GM21447 (cell line): Measurements from ENCODE around the gene CSMD2.

Source experiments
- ATAC-seq: cut with Tn5 transposase; IDR thresholded peaks from one replicate; pipeline ENCODE4 v1.9.1; 2021; ENCODE audit not compliant: unreplicated experiment

Gene CSMD2

DNA sequence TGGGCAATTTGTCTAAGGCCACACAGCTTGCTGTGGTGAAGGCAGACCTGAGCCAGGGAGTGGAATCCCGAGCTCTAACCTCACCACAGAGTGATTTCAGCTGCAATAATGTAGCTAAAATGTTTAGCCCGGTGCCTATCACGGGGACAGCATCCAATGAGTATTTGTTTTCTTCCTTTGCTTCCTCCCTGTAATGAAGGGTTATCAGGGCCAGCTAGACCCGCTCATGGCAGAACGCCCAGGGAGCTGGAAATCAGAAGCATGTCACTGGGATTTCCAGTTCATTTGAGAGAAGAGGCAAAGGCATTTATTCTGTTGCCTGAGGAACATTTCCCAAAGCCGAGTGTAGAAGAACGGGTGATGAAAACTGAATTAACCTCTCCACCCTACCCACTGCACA lies 509.5 kb downstream of the CSMD2 start:
- ATAC-seq: no peak

DNA sequence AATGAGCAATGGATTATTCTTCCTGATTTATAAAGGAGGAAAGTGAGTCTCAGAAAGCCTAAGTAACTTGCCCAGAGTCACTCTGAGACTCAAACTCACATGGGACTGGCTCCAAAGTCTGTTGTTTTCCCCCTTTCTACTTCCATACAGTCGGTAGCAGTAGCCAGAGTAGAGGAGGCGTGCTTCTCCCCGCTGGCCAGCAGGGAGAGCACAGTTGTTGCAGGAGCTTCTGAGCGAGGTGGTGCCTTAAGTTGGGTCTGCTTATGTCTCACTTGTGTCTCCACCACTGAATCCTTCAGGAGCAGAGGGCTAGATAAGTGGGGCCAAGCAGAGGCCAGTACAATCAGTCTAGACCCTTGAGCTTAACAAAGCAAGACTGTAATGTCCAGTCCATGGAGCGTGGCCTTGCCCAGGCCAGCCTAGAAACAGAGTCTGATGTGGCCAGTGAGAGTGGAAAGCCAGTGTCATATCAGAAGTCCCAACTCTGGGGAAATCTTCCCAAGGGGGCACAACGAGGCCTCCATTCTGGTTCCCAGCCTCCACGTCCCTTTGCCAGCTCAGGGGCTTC lies 510.7 kb downstream of the CSMD2 start:
- ATAC-seq: no peak

DNA sequence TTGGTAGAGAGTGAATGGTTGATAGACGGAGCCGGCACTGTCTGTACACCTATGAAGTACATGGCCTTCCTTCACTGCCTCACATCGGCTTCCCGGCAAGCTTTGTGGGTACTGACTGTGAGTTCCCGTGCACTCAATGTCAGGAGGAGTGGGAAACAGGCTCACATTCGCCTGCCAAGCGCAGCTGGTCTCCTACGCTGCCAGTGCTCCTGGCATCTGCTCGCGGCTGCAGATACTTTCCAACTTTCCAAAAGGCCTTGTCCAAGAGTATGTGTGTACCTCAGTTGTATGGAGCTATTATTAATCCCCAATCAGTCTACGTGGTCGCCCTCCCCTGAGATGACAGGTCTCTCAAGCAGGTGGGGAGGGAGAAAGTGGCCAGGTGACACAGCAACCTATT lies 511.8 kb downstream of the CSMD2 start:
- ATAC-seq: no peak

DNA sequence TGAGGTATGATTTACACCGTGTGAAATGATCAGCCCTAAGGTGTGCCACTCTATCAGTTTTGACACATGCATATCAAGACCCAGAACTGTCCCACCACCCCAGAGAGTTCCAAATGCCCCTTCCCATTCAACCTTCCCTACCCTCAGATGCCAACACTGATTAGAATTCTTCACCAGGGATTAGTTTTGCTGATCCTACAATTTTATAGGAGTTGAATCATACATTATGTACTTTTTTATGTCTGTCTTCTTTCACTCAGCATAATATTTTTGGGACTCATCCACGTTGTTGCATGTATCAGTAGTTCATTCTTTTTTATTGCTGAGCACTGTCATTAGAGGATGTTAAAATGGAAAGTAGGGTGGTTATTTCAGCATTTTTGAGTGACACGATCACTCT lies 514.3 kb downstream of the CSMD2 start:
- no peak for ATAC-seq

DNA sequence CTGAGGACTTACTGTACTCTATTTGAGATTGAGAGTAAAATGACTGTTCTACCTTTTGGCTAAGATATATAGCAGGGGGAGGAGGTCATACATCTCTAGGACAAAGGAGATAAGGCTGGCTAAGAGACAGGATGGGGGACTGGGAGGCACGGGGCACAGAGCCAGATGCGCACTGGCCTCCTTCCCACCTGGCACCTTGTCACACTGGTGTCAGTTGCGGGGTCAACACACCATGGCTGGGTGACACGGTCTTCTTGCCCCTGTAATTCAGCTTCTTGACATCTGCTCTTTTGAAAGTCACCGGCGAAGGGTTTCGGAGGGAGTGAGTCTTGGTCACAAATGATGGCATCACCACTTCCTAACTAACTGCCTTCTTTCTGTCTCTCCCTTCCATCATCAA lies 515.3 kb downstream of the CSMD2 start:
- no peak for ATAC-seq

DNA sequence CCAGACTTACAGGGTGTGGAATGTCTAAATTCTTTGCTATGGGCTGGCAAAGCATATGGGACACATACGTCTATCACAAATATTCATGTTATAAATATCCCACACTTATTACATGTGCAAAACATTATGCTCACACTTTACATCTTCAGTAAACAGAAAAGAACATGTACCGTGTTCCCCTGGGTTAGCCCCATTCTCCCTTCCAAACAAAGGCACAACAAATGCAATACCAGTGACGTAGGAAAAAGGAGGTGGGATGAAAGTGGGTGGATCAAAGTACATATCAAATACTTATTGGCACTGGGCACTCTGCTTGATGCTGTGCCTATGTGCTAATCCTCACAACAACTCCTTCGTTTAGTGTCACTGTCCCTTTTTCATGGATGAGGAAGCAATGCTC lies 521.8 kb downstream of the CSMD2 start:
- no peak for ATAC-seq

DNA sequence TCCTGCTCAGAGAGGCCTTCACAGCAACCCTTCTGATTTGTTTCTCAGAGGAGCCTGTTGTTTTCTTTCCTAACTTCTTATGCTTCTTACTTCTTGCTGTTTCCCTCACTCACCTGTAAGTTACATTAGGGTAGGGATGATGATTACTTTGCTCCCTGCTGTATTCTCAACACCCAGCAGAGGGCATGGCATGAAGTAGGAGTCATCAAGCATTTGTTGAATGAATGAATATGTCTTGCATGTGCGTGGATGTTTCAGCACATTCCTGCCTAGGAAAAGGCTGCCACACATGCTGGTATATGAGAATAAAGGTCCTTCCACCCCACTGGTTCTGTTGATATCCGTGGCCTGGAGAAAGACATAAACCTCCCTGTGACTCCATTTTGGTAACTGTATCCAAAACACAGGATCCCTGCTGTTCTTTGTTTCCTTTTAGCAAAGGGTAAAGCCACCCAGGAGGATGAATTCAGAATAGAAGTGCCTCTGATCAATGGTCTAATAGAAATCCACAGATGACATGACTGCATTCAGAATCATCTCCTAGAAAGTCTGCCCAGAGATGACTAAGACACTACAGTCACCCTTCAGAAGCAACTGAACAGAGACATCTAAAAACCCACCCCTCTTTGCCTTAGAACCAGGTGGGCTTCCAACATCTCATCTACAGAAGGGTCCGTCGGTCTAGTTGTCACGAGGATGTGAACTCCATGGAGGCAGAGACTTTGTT lies 523.8 kb downstream of the CSMD2 start:
- ATAC-seq: no peak

DNA sequence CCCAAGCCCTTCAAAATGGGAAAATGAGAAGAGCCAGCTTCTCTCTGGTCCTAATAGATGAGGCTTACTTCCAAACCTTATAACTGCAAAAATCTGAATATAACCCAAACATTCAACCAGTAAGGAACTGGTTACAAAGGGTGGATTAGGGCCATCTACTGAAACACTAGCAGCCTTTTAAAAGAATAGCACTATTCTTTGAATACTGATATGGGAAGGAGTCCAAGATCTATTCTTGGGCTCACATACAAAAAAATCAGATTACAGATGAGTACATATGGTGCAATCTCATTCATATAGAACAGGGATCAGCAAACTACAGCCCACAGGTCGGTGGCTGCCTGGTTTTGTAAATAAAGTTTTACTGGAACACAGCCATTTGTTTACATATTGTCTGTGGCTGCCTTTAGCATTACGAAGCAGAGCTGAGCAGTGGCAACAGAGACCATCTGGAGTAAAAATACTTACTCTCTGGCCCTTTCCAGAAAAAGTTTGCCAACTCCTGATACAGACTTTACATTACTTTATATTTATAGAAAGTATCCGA lies 524.8 kb downstream of the CSMD2 start:
- no peak for ATAC-seq

DNA sequence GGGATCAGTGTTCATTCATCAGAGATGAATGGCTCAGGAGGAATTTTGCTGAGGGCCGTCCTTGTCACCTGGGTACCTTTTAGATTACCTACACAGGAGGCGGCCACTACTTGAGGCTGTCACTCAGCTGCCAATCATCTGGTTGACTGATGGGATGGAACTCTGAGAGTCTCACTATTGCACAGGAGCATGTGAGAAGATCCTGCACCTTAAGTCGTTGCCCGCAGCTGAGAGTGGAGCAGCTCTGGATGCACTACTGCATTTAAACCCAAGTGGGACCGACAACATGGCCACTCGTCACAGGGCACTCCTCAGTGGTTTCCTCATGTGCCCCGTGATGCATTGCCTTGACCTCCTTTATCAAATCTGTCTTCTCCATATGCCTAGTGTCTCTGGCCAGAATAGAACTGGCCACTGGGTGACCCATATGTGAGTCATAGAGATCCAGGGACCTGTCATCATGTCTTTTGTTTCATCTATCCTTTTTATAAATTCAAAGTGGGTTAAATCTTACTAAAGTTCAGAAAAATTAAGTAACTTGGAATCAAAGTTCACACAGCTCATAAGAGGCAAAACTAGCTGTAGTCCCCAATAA lies 527.1 kb downstream of the CSMD2 start:
- ATAC-seq: no peak

DNA sequence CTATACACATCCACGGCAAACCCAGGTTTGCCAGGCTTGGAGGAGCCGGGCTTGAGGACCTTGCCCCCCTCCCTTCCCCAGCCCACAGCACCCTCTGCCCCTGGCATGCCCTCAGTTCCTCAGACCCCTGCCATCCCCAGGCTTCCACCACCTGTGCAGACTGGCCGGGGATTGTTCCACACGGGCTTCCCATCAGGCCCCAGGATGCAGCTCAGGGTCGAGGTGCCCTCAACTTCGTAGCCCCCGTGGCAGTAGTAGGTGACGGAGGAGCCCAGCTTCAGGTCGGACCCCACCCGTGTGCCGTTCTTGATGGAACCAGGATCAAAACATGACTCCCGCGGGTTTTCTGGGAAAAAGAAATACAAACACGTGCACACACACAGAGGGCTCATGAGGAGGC lies 528.8 kb downstream of the CSMD2 start:
- ATAC-seq: no peak

DNA sequence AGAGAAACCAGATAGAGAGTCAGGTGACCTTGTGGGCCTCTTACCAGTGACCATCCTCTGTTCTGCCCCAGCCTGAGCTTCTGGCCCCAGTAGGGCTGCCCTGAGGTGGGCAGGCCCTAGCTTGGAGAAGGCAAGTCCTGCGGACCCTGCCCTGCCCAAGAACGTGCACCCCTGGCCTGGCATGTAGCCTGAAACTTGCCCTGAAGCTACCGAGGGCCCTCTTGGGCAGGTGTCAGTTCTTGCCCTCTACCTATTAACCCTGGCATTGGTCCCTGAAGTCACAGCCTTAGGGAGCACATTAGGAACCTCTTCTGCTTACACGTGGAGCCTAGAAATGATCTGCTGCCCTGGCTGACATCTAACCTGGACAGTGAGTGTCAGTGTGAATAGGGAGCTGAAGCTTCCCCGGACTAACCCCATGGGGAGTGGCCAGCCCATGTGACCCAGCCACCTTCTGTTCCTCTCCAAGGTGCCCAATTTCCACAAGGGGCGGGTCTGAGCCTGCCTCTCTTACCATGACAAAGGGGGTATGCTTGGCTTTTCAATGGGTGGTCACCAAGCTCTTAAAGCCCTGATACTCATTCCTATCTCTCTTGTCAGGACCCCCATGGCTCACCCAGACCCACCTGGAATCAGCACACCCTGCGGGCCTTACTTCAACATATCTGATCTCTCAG lies 529.6 kb downstream of the CSMD2 start:
- ATAC-seq: no peak

DNA sequence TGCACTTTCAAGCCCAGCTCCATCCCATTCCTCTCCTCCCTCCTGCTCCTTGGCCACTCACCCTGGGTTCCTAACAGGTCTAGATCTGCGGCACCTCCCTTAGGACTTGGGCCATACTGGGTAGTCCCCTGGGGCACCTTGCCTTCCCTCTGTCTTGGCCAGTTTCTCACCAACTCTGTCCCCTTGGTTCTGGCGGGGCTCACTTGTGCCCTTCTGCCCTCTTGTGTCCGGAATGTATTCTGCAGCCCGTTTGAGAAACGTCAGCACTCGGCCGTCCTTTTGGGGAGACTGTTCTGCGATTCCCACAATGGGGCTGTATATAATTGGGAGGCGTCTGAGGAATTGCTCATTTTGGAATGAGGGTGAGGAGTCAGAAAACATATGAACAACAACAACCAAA lies 530.2 kb downstream of the CSMD2 start:
- ATAC-seq: no peak

DNA sequence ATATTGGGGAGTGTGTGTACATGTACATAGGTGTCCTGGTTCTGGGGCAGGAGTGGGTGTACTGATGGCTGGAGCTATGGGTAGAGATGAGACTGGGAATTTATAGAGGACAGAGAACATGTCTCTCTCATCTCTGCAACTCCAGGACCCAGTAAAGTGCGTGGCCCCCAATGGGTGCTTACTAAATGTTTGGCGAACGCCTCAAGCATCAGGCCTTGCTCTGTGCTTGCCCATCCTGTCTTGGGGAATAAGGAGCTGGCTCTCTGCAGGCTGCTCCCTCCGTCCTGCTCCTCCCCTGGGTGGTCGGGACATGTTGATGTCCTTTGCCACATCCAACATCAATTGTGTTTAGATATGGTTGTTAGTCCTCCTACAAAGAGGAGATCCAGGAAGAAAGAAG lies 530.9 kb downstream of the CSMD2 start:
- no peak for ATAC-seq

DNA sequence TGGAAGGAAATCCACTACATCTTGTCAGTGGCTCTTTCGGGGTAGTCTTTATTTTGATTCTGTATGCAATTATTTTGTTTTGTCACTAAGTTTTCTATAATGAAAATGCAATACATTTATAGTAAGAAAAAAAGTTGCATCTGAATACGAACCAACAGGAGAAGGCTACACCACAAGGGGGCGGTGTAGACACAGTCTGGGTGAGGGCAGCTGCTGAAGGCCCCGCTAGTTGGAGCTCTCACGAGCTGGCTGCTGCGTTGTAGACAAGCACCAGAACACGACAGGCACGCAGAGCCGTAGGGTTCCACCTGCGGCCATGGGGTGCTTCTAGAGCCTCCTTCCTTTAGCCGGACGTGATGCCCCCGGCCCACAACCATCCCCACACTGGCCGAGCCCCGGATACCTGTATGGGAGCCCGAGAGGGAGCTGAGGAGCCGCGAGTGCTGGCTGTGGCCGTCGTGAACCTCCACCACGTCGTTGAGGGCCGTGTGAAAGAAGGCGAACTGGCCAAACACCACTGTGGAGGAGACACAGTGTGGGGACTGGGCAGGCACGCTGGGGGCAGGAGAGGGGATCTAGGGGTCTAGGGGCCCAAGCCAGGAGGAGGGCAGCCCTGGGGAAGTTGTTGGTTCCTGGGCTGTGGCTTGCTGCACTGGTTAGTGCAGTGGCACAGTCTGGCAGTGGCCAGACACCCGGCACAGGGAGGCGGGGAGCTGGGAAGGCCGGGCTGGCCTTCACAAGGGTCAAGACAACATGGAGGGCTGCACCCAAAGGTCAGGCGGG lies 531.8 kb downstream of the CSMD2 start:
- ATAC-seq: no peak

DNA sequence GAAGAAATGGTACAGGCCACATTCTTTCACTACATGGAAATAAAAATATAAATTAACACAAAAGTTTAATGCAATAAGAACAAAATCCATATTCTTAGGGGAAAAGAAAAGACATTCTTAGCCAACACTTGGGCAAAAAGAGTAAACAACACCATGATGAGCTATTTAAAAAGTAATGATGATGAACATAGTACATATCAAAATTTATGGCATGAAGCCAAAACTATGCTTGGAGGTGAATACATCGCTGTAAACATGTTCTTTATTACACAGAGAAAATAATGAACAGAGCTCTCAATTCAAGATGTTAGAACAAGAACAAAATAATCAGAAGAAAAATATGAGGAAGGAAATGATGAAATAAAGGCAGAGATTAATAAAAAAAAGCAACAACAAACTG lies 534.3 kb downstream of the CSMD2 start:
- no peak for ATAC-seq

DNA sequence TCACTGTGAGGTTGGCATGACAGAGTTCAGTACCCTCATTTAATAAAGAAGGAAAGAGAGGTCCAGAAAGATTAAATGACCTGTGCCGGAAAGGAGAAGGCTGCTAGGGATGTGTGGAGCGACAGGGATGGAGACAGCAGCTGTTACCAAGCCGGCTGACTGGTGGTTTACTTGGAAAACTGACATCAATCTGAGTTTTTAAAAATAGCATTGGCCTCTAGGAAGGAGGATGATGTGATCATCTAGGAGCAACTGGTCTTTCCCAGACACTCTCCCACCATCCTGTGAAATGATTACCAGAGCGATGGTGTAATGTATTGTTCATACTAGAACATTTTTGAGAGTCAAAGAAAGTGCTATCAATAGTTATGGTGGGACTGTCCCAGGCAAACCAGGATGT lies 538.2 kb downstream of the CSMD2 start:
- no peak for ATAC-seq

DNA sequence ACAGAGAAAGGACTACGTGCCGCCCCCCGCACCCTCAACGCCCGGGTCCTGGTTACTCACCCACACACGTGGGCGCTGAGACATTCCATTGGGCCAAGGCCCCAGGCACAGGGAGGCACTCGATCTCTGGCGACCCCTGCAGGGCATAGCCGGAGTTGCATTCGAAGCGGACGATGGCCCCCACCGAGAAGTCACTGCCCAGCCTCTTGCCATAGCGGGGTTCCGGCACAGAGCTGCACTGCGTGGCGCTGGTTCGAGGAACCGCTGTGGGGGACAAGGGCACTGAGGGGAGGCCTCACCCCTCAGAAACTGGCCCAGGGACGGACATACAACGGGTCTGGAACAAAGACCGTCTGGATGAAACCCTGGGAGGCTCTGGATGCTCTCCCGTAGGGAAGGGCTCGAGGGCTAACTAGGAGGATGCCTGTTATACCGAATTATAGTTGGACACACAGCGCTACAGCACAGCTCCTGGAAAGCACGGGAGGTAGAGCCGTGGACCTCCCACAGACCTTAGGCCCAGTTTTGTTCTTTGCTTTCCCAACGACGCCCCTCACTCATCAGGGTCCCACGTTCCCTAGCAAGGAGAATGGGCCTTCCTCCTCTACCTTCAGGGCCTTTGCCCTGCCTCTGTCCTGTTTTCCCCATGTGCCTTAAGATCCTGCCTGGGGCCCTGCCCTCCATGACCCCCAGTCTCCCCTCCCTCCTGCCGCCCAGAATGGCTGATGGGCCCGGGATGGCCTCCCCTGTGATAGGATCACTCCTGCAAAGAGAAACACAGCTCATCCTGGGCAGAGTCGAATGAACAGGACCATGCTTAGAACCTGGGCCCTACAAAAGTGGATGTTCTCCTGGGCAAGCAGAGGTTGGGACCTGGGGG lies 539.8 kb downstream of the CSMD2 start:
- no peak for ATAC-seq

DNA sequence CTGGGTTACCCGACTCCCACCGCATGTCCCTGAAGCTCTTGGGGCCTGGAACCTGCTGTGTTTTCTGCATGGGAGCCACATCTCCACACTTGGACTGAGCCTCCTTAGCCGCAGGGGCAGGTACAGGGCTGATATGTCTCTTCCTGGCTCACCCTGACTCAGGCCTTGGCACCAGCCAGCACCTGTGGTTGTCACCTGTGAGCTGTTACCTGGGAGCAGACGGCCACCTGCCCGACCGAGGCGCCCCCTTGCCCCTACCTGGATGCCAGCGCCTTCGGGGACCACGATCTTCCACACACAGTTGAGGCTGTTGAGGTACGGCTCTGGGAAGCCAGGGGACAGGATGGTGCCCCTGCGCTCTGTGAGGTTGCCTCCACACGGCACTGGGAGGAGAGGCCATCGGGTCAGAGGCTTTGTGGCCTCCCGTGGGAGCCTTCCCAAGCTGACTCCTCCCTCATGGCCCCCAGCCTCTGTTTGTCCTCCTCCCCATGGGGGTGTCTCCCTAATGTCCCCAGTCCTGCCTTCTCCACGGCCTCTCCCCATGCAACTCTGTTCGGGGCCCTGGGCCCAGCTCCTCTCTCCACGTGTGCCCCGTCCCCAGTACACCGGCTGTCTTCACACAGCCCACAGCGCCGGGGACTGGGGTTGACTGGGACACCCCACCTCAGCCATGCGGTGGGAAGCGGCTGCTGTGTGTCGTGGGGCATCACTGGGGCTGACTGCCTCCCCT lies 540.6 kb downstream of the CSMD2 start:
- no peak for ATAC-seq

DNA sequence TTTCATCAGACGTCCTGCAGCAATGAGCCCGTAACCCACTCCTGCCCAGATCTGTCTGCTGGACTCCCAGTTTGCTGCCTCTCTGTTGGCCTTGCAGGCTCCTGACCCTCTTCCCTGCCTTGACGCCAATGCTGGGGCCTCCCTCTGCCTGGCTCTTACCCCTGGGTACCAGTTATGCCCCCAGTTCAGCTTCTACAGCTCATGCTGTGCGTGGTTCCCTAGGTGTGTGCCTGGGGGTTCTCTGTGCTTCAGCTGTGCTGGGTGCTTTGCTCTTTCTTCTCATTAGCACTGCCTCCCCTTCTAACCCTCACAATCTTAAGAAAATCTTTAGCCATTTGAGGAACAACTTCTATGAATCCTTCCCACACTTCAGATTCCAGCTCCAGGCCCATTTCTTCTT lies 541.2 kb downstream of the CSMD2 start:
- ATAC-seq: no peak
